ENCODE data around the gene TMEM132A. TPM values are rescaled to one million over a fixed set of nuclear protein-coding genes. Genes with fewer than 3 reads are reported as not detected.
A peak's percentile ranks its signal among the peaks of the same experiment; 100 is the strongest.

TMEM132A gene
- total and polyA plus RNA-seq, 10 of the 15 experiments (the other 5 are each of a cell fraction or from before 2014, with no cell fraction given), result 0.16 to 25.0 (median 4.3) TPM

DNA sequence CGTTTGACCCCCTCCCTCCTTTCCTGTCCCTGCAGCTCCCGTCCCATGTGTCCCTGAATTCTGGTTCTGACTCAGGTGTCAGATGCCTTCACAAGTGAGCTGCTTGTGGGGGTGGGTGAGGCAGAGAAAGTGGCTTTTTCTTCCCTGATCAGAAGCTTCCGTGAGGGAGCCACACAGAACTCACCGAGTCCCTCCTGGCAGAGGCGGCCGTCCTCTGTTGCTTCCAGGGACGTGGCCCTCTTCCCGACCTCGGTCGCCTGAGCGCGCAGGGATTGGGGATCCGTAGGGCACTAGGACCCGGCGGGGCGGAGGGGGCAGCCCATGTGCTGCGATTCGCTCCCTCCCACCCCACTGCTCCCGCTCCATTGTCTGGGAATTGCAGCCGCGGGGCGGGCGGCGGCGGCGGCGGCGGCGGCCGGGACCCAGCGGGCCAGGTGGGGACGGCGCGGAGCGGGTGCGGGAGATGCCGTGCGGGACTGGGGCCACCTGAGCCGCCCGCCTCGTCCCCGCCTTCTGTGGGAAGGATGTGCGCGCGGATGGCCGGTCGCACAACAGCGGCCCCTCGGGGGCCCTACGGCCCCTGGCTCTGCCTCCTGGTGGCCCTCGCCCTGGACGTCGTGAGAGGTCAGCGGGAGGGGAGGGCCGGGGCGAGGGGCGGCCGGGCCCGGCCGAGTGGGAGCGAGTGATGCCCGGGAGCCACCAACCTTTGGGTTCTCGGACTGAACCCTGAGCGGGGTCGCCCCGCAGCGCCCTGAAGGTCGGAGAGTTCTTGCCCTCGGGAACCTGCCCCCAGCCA, at the start of gene TMEM132A (continued):
- TF ChIP-seq, protein P1, sequence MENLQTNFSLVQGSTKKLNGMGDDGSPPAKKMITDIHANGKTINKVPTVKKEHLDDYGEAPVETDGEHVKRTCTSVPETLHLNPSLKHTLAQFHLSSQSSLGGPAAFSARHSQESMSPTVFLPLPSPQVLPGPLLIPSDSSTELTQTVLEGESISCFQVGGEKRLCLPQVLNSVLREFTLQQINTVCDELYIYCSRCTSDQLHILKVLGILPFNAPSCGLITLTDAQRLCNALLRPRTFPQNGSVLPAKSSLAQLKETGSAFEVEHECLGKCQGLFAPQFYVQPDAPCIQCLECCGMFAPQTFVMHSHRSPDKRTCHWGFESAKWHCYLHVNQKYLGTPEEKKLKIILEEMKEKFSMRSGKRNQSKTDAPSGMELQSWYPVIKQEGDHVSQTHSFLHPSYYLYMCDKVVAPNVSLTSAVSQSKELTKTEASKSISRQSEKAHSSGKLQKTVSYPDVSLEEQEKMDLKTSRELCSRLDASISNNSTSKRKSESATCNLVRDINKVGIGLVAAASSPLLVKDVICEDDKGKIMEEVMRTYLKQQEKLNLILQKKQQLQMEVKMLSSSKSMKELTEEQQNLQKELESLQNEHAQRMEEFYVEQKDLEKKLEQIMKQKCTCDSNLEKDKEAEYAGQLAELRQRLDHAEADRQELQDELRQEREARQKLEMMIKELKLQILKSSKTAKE (IDR thresholded peaks at IDR 0.05; ENCODE audit: low read depth, poor library complexity, severe bottlenecking), result no peak
- TF ChIP-seq SUPT20H (IDR thresholded peaks at IDR 0.05; ENCODE audit: borderline replicate concordance, control insufficient read depth, low read depth, low read length) (no peak), EZH2 (IDR thresholded peaks at IDR 0.05; ENCODE audit: borderline replicate concordance, control insufficient read depth, low read depth, low read length) (no peak), WRNIP1 (IDR thresholded peaks at IDR 0.05; ENCODE audit: borderline replicate concordance, low read depth, low read length) (no peak), CREB1 (IDR thresholded peaks at IDR 0.05; ENCODE audit: low read depth) (no peak), SMC3 (IDR thresholded peaks at IDR 0.05; ENCODE audit: borderline replicate concordance, low read length) (no peak), PAX8 (IDR thresholded peaks at IDR 0.05) (no peak), CBFB (IDR thresholded peaks at IDR 0.05; ENCODE audit: low read depth) (no peak), TCF3 (IDR thresholded peaks at IDR 0.05; ENCODE audit: borderline replicate concordance, insufficient read depth, low read depth, low read length) (no peak), MYB (IDR thresholded peaks at IDR 0.05; ENCODE audit: borderline replicate concordance, low read depth, low read length) (no peak), STAT1 (conservative IDR thresholded peaks at IDR 0.05) (no peak), FOXM1 (IDR thresholded peaks at IDR 0.05; ENCODE audit: low read depth, low read length) (no peak), YBX1 (IDR thresholded peaks at IDR 0.05) (no peak), MYC (IDR thresholded peaks at IDR 0.05; ENCODE audit: insufficient read depth, insufficient read length, insufficient replicate concordance, low read length, severe bottlenecking) (no peak), POU2F2 (IDR thresholded peaks at IDR 0.05; ENCODE audit: borderline replicate concordance, low read depth, low read length) (no peak), EED (IDR thresholded peaks at IDR 0.05; ENCODE audit: low read depth) (peak; percentile 52)
- TF ChIP-seq, protein P2, sequence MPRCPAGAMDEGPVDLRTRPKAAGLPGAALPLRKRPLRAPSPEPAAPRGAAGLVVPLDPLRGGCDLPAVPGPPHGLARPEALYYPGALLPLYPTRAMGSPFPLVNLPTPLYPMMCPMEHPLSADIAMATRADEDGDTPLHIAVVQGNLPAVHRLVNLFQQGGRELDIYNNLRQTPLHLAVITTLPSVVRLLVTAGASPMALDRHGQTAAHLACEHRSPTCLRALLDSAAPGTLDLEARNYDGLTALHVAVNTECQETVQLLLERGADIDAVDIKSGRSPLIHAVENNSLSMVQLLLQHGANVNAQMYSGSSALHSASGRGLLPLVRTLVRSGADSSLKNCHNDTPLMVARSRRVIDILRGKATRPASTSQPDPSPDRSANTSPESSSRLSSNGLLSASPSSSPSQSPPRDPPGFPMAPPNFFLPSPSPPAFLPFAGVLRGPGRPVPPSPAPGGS (IDR thresholded peaks at IDR 0.05; ENCODE audit: borderline replicate concordance, insufficient read depth, low read depth, low read length, poor library complexity, severe bottlenecking), result no peak
- TF ChIP-seq, protein P3, sequence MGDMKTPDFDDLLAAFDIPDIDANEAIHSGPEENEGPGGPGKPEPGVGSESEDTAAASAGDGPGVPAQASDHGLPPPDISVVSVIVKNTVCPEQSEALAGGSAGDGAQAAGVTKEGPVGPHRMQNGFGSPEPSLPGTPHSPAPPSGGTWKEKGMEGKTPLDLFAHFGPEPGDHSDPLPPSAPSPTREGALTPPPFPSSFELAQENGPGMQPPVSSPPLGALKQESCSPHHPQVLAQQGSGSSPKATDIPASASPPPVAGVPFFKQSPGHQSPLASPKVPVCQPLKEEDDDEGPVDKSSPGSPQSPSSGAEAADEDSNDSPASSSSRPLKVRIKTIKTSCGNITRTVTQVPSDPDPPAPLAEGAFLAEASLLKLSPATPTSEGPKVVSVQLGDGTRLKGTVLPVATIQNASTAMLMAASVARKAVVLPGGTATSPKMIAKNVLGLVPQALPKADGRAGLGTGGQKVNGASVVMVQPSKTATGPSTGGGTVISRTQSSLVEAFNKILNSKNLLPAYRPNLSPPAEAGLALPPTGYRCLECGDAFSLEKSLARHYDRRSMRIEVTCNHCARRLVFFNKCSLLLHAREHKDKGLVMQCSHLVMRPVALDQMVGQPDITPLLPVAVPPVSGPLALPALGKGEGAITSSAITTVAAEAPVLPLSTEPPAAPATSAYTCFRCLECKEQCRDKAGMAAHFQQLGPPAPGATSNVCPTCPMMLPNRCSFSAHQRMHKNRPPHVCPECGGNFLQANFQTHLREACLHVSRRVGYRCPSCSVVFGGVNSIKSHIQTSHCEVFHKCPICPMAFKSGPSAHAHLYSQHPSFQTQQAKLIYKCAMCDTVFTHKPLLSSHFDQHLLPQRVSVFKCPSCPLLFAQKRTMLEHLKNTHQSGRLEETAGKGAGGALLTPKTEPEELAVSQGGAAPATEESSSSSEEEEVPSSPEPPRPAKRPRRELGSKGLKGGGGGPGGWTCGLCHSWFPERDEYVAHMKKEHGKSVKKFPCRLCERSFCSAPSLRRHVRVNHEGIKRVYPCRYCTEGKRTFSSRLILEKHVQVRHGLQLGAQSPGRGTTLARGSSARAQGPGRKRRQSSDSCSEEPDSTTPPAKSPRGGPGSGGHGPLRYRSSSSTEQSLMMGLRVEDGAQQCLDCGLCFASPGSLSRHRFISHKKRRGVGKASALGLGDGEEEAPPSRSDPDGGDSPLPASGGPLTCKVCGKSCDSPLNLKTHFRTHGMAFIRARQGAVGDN (IDR thresholded peaks at IDR 0.05), result 0 out of 2 replicates have a peak, but pooled peaks have one; percentile 26
- TF ChIP-seq, protein P4, sequence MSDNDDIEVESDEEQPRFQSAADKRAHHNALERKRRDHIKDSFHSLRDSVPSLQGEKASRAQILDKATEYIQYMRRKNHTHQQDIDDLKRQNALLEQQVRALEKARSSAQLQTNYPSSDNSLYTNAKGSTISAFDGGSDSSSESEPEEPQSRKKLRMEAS (IDR thresholded peaks at IDR 0.05; ENCODE audit: low read depth, low read length), result peak; percentile 42; the same call in 1 of the 2 replicates
- TF ChIP-seq, protein P5, sequence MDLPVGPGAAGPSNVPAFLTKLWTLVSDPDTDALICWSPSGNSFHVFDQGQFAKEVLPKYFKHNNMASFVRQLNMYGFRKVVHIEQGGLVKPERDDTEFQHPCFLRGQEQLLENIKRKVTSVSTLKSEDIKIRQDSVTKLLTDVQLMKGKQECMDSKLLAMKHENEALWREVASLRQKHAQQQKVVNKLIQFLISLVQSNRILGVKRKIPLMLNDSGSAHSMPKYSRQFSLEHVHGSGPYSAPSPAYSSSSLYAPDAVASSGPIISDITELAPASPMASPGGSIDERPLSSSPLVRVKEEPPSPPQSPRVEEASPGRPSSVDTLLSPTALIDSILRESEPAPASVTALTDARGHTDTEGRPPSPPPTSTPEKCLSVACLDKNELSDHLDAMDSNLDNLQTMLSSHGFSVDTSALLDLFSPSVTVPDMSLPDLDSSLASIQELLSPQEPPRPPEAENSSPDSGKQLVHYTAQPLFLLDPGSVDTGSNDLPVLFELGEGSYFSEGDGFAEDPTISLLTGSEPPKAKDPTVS (IDR thresholded peaks at IDR 0.05; ENCODE audit: low read depth, low read length), result no peak
